Activated T-helper 9 cell treated with anti-CD3 and anti-CD28 coated beads, Interleukin-2, amount 50 U/mL, for 16 hours (primary cell): ENCODE measurements around the gene CALY.
"Not testable (repeated sequence)": the region's sequence is repeated elsewhere in the genome, so short reads cannot be mapped to it uniquely, and the experiment has no call there.

Source experiments
- DNase-seq: peaks from one replicate; pipeline ENCODE4 v3.0.0-alpha.2; 2020; ENCODE audit warnings: low read depth

The CALY gene, protein sequence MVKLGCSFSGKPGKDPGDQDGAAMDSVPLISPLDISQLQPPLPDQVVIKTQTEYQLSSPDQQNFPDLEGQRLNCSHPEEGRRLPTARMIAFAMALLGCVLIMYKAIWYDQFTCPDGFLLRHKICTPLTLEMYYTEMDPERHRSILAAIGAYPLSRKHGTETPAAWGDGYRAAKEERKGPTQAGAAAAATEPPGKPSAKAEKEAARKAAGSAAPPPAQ

DNA sequence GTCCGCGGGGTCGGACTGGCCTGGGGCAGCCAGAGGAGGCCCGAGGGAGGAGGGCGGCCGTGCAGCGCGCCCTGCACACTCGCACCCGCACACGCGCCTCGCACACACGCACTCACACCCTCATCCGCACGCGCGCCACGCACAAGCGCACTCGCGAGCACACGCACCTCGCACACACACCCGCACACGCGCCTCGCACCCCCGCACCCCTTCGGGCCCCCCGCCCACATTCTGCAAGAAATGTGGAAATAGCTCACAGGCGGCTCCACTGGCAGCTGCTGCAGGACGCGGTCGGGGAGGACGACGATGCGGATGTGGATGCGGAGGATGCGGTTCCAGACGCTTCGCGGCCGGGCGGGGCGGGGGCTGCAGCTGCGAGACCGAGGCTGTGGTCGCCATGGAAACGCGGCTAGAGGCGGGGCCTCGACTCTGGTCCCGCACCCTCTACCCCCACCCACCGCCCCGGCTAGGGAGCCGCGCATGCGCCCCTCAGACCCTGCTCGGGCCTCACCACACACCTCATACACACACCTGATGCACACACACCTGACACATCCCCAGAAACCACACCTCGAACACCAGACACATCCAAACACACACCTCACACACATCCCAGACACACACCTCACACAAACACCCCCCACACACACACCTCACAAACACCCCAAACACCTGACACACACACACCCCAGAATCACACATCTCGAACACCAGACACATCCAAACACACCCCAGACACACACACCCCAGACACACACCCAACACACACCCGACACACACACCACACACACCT lies at the start of gene CALY:
TSS of gene CALY (minus strand) at position 320 of the 793 bp plus-strand sequence. CDS start 7,907 bp downstream, outside the sequence.
- DNase-seq = peak; percentile 76

DNA sequence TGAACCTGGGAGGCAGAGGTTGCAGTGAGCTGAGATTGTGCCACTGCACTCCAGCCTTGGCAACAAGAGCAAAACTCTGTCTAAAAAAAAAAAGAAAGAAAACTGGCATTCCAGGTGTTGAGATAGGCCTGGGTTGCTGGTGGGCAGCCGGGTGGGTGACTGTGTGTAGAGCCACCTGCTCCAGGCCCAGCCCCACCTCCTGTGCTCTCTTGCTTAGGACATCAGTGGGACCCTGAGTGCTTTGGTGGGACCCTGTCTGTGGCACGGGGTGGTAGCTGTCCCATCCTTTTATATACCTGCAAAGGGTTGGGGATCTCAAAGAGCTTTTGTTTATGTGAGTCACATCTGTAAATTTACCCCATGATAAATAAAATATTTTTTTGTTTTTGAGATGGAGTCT lies 48.5 kb upstream of the CALY start:
- no peak for DNase-seq

DNA sequence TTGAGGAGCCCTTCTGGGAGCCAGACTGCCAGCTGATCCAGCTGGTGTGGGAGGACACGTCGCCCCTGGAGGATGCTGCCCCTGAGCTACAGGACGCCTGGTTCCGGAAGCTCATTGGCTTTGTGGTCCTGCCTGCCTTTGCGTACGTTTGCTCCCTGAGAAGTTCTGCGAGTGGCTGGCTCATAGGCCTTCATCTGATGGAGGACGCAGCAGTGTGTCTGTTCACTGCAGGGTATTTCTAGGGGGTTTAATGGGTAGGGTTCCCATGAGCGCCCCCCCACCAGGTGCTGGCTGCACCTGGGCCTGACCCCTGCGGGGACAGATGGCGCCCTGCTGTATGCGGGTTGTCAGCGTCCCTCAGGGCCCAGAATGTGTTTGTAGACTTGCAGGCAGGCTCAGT lies 47.4 kb upstream of the CALY start:
- DNase-seq = no peak

DNA sequence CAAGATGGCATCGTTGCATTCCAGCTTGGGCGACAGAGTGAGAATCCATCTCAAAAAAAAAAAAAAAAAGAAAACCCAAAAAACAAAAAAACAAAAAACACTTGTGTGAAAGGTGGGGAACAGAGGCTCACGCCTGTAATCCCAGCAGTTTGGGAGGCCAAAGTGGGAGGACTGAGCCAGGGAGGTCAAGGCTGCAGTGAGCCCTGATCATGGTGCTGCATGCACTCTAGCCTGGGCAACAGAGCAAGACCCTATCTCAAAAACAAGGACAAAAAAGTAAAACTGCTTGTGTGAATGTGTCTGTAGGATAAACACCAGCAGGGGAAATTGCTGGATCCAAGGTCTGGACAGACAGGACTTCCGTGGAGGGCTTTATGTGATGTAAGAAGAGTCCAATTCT lies 46.9 kb upstream of the CALY start:
- no peak for DNase-seq

DNA sequence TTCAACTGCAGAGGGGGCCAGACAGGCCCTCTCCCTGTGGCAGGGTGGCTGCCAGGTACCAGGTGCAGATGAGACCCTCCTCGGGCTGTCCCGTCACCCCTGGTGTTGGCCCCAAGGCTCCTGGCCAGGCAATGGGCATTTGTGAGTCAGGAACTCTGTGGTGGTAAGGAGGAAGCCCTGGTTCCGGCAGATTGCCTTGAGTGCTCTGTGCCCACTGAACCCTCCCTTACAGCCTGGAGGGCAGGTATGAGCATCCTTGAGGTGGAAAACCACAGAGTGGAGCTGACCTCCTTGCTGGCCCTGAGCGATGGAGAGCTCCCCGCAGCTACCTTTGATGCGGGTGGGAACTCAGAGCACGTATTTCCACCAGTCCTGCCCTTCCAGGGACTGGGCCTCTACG lies 44.3 kb upstream of the CALY start:
- no peak for DNase-seq

DNA sequence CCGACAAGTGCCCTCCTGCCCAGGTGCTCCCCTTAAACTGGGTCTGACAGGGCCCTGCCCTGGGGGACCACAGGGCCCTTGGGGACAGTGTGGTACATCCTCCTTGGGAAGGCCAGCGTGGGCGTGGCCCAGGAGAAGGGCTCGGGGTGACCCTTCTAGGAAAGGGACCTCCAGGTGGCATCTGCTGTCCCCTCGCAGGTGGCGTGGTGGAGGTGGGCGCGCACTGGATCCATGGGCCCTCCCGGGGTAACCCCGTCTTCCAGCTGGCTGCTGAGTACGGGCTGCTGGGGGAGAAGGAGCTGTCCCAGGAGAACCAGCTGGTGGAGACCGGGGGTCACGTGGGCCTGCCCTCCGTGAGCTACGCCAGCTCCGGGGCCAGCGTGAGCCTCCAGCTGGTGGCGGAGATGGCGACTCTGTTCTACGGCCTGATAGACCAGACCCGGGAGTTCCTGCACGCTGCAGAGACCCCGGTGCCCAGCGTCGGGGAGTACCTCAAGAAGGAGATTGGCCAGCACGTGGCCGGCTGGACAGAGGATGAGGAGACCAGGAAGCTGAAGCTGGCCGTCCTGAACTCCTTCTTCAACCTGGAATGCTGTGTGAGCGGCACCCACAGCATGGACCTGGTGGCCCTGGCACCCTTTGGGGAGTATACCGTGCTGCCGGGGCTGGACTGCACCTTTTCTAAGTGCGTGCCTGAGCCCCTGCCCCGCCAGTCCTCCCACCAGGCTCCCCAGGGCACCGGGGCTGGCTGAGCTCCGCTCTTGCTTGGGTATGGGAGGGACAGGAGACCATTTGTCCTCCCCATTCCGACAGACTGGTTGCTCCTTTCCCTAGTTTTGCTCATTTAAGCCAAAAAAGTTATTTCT lies 43.3 kb upstream of the CALY start:
- no peak for DNase-seq

DNA sequence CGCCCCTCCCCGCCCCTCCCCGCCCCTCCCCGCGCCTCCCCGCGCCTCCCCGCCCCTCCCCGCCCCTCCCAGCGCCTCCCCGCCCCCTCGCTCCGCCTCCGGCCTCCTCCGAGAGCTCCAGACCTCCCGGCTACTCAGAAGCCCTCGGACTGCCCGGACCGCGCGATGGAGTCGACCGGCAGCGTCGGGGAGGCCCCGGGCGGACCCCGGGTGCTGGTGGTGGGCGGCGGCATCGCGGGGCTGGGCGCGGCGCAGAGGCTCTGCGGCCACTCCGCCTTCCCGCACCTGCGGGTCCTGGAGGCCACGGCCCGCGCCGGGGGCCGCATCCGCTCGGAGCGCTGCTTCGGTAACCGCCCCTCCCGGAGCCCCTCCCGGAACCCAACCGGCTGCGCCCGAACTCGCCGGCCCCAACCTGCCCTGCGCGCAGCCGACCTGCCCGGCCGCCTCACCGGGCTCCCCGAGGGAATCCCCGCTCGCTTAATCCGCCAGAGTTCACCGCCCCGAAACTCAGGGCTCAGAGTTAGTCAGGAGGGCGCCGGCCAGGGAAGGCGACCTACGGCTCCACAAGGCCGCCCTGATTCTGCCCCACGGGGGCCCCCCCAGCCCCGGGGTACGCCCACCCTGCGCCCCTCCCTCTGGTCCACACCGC lies 42.6 kb upstream of the CALY start, which contains the start of gene PAOX:
TSS of gene PAOX (plus strand) at position 111 of the 649 bp plus-strand sequence. CDS start at position 166, 55 bp downstream.
- DNase-seq = peak; percentile 55

DNA sequence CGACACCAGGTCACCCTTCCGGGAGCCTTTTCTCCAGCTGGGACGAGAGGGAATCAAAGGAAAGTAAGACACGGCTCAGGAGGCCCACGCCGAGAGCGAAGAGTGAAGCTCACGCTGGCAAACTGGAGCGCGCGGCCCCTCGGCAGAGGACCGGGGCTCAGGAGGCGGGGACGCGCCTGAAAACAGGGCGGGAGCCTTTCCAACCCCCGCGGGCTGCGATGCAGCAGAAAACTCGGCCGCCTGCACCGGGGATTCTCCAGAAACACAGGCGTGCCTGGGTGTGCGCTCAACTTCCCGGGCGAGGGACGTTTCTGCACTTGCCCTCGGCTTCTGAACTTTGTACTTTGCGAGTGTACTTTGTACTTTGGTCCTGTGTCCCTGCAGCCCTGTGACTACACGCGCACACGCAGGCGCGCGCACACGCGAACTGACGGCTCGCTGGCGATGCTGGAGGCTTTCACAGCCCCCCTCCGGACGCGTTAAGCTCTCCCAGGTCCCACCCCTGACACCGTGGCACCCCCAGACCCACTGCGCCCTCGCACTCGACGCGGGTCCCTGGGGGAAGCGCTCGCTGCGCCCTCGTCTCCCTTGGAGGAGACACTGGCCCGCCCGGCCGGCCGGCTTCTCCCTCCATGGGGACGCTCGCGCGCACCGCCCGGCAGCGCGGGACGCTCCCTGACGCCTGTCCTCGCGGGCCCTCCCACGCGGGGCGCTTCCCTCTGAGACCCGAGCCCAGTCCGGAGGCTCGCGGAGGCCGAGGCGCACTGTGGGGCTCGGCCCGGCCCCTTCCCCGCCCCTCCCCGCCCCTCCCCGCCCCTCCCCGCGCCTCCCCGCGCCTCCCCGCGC lies 41.8 kb upstream of the CALY start:
- DNase-seq = peak; percentile 39

DNA sequence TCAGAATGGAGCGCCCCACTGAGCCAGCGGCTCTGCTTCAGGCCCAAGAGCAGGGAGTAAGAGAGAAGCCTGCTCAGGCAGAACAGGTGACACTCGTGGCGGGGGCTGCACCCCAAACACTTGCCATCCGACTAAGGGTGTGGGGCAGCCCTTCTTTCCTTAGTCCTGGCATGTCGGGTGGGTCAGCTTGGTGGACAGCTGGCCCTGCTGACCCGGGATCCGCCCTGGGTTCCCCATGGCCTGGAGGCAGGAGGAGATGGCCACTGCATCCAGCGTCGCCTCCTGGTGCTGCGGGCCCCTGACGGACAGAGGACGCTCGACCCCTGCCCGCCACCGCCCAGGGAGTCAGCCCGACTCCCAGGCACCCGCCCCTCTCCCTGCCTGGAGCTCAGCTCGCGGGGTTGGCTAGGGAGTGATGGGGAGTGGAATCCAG lies 41.1 kb upstream of the CALY start:
- no peak for DNase-seq

DNA sequence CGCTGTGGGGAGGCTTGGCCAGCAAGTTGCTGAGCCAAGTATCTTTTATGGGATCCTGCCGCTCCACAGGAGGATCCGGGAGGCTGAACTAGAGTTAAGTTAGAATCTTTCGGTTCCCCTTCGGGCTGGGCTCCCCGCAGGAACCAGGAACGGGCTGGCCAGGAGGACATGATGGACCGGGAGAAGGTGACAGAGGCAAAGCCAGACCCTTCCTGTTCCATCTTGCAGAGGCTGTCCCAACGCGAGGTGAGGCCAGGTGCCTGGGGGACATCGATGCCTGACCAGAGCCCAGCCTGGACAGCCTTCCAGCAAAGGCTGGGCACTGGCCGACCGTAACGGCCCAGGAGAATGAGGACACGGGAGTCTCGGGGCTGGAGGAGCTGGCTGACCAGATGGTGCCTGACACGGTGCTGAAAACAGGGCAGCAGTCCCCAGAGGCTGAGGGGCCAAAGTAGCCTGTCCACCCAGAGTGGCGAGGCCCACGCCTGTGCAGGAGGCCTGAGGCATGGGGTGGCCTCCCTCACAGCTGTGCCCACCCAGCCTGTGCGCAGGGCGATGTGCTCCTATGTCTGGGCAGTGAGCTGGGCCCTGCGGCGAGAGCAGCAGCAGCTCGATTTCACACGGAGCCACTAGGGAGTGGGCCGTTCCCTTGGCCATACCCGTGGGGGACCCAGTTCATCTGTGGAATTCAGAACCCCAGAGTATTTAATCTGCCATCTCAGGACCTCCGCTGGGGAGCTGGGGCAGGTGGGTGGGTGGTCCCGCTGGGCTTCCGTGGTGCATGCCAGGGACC lies 40.5 kb upstream of the CALY start:
- DNase-seq = no peak

DNA sequence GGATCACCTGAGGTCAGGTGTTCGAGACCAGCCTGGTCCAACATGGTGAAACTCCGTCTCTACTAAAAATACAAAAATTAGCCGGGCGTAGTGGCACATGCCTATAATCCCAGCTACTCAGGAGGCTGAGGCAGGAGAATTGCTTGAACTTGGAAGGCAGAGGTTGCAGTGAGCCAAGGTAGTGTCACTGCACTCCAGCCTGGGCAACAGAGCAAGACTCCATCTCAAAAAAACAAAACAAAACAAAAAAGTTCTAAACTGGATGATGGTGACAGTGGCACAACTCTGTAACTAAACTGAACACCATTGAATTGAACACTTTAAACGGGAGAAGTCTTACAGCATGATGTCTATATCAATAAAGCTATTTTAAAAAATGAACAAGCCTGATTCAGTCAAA lies 39.5 kb upstream of the CALY start:
- not testable (repeated sequence) for DNase-seq

DNA sequence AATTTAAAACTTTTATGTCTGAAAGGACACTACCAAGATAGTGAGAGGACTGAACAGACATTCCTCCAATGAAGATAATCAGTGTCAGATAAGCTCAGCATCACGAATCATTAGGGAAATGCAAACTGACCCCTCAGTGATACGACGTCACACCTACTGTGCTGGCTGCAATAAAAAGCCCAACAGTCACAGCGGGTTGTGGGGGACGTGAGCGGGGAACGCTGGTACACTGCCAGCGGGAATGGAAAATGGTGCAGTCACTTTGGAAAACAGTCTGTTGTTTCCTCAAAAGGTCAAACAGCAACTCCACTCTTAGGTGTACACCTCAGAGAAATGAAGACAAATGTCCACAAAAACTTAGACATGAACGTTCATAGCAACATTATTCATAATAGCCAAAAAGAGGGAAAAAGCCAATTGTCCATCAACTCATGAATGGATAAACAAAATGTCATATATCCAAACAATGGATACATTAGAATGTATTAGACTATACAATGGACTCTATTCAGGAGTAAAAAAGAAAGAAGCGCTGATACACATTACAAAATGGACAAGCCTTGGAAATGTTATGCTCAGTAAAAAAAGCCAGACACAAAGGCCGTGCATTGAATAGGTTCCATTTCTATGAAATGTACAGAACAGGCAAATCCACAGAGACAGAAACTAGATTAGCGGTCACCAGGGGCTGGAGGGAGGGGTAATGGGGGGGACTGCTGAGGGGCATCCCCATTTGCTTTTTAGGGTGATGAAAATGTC lies 38.8 kb upstream of the CALY start:
- DNase-seq = no peak

DNA sequence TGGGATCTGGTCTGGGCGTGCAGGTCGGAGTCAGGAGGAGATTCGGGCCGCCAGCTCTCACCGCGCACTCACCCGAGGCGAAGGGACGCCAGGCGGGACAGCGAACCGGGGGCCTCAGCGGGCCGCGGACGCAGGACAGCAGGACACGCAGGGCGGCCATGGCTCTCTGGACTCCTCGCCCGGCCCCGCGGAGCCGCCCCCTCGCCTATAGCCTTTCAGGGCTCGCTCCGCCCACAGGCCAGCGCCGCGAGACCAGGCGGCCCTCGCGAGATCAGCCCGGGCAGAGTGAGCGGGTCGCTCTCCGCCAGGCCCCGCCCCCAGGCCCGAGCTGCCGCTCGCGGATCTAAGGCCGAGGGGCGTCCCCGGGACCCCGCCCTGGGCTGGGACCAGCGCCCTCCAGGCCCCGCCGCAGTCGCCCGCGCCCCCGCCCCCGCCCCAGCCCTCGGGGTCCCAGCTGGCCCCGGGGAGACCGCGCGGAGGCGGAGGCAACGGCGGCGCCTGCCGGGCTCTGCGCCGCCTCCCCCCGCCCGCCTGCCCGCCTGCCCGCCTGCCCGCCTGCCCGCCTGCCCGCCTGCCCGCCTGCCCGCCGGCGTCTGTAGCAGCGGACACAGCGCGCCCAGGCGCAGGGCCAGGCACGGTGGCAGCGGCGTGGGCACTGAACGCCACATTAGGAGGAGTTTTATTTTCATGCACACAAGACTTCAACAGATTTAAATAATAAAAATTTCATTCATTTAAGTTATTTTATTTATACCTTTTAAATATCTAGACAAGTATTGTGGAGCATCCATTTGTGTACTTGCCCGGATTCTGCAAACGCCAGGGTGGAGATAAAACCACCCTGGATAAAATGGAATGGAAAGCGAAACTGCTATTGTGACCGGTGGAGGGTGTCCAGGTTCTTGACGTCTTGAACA lies 36.7 kb upstream of the CALY start, which contains the start of gene ECHS1:
TSS of gene ECHS1 (minus strand) at position 181 of the 917 bp plus-strand sequence. CDS start at position 160, 21 bp downstream.
- DNase-seq = peak; percentile 90

DNA sequence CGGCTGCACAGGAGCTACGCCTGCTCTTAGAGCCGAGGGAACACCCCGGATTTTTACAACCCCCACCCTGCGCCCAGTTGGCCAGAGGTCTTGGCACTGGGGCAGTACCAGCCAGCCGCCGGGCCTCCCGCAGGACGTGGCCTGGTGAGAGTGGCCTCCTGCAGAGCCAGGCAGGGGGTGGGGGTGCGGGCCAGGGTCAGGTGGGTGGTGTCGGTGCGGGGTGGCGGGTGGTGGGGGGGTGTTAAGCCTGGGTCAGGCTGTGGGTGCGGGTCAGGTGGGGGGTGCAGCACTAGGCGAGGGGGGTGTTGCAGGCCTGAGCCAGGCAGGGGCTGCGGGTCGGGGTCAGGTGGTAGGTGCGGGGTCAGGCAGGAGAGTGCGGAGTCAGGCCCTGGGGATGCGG lies 35.8 kb upstream of the CALY start:
- DNase-seq = no peak

DNA sequence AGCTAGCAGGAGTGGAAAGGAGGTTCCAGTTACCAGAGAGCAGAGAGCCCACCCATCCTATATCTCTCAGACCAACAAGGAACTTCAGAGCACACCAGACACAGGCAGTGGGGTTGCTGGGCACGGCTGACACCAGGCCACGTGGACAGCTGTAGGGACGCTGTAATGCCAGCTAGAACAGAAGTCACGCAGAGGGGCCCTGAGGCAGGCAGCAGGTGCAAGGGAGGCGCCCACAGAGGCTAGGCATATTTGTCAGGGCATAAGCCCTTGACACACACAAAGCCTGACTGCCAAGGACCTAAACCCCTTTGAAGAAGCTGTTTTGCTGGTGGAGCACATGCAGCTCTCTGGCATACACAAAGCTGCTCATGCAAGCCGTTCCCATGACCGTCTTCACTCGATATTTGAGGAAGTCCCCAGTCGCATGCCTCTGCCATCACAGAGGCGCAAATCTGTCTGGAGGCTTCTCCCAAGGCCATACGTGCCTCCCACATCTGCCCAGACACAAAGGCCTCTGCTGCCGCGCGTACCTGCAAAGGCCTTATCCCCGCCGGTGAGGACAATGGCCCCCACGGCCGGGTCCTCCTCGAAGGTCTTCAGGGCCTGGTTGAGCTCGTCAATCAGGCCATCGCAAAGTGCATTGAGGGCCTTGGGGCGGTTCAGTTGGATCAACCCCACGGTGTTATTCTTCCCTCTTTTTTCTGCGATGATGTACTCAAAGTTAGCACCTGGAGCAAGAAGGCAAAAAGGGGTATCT lies 33.5 kb upstream of the CALY start:
- no peak for DNase-seq

DNA sequence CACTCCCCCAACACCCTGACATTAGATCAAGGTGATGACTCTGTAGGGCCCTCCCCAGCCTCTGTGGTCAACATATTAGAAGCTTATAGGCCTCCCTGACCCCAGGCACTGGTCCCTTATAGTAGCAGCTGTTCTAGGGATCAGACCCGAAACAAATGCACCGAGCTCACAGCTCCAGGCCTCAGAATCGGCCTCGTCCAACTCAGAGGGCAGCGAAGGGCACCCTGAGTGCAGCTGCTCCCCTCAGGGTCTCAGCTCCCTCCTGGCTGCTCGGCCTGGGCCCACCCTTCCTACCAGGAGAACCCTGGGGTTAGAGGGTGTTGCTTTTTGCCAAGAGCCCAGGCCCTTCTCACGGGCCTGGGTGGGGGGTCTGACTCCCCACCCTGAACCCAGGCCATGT lies 31.5 kb upstream of the CALY start:
- DNase-seq = no peak

DNA sequence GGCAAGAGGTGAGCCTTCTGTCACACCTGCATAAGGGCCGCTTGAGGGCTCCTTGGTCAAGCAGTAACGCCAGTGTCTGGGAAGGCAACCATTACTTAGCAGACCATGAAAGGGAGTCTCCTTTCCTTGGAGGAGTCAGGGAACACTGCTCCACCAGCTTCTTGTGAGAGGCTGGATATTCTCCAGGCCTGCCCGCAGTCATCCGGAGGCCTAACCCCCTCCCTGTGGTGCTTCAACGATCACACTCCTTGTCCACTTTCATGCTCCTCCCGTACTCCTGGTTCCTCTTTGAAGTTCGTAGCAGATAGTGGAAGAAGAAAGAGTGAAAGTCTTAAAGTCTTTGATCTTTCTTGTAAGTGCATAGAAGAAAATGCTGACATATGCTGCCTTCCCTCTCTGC lies 30.8 kb upstream of the CALY start:
- not testable (repeated sequence) for DNase-seq
